Hepatocyte (in vitro differentiated cells): ENCODE data around the gene DLG2. TPM values are rescaled to one million over a fixed set of nuclear protein-coding genes. Genes with fewer than 3 reads are reported as not detected.
A peak's percentile ranks its signal among the peaks of the same experiment; 100 is the strongest.

ENCODE experiments used
- DNase-seq: peaks from one replicate; pipeline ENCODE4 v3.0.0-alpha.2; 2016; ENCODE audit warnings: low spot score
- H2AFZ ChIP-seq: fragments of 200-600 bp; sonication (generic); 2 replicates; pipeline ENCODE4 v1.6.0; 2016; ENCODE audit warnings: antibody characterized with exemption, mild to moderate bottlenecking
- H3K27ac ChIP-seq: fragments of 200-600 bp; sonication (generic); 2 replicates; pipeline ENCODE4 v1.5.1; 2016; ENCODE audit warnings: mild to moderate bottlenecking
- H3K27me3 ChIP-seq: fragments of 200-600 bp; sonication (generic); 2 replicates; pipeline ENCODE4 v1.6.1; 2016
- H3K36me3 ChIP-seq: fragments of 200-600 bp; sonication (generic); replicated peaks from 2 replicates; pipeline ENCODE4 v1.5.1; 2016; ENCODE audit warnings: low read depth; ENCODE audit not compliant: insufficient read depth
- H3K4me1 ChIP-seq: fragments of 200-600 bp; sonication (generic); 2 replicates; pipeline ENCODE4 v1.5.1; 2016; ENCODE audit warnings: mild to moderate bottlenecking, moderate library complexity; ENCODE audit not compliant: insufficient read depth
- H3K4me2 ChIP-seq: fragments of 200-600 bp; sonication (generic); 2 replicates; pipeline ENCODE4 v1.6.0; 2016
- H3K4me3 ChIP-seq: fragments of 200-600 bp; sonication (generic); 2 replicates; pipeline ENCODE4 v1.5.1; 2016; ENCODE audit warnings: mild to moderate bottlenecking
- H3K79me2 ChIP-seq: fragments of 200-600 bp; sonication (generic); 2 replicates; pipeline ENCODE4 v1.6.0; 2017; ENCODE audit warnings: mild to moderate bottlenecking
- H3K9me2 ChIP-seq: fragments of 200-600 bp; sonication (generic); replicated peaks from 2 replicates; pipeline ENCODE4 v1.6.0; 2017; ENCODE audit warnings: mild to moderate bottlenecking; ENCODE audit not compliant: insufficient read depth
- H3K9me3 ChIP-seq: fragments of 200-600 bp; sonication (generic); 2 replicates; pipeline ENCODE4 v1.5.1; 2016; ENCODE audit warnings: low read depth, mild to moderate bottlenecking
- H4K20me1 ChIP-seq: fragments of 200-600 bp; sonication (generic); 2 replicates; pipeline ENCODE4 v1.6.0; 2016; ENCODE audit warnings: mild to moderate bottlenecking; ENCODE audit not compliant: insufficient read depth, poor library complexity, severe bottlenecking
- CTCF ChIP-seq: fragments of 200-600 bp; sonication (generic); IDR thresholded peaks from 2 replicates; pipeline ENCODE4 v1.5.1; 2016; ENCODE audit warnings: antibody characterized with exemption, mild to moderate bottlenecking; ENCODE audit not compliant: poor library complexity
- EZH2 ChIP-seq: fragments of 200-600 bp; sonication (generic); IDR thresholded peaks from 2 replicates; pipeline ENCODE4 v1.6.1; 2016; ENCODE audit warnings: antibody characterized with exemption, mild to moderate bottlenecking, borderline replicate concordance
- EZH2phosphoT487 ChIP-seq: fragments of 200-600 bp; sonication (generic); IDR thresholded peaks from one replicate; pipeline ENCODE4 v1.6.1; 2018; ENCODE audit warnings: antibody characterized with exemption, mild to moderate bottlenecking, low read depth, moderate library complexity; ENCODE audit not compliant: unreplicated experiment, severe bottlenecking
- WGBS: methylation state at CpG from one replicate; pipeline ENCODE4 v1.1.6; 2016; ENCODE audit warnings: low lambda C conversion rate; ENCODE audit errors: missing lambda C conversion rate; 5-methylcytosine and 5-hydroxymethylcytosine counted together
- polyA plus RNA-seq: library from polyadenylated mRNA; unstranded; fragments of >200 nt; fragmentation: Nextera tagmentation; extraction: Ambion mirVana; gene quantifications from 2 replicates; pipeline ENCODE4 v1.2.1, GENCODE V29; 2016
- total RNA-seq: library from RNA; depleted of rRNA; stranded (reverse); fragments of >200 nt; gene quantifications from 2 replicates; pipeline ENCODE4 v1.2.3, GENCODE V29; 2014

The DLG2 gene
- total and polyA plus RNA-seq, 2 experiments from 2014 or later = 2.6 to 6.8 TPM

GRCh38 chr11:85182441-85183387, 444.4 kb downstream of the DLG2 start:
- H3K36me3 ChIP-seq = no peaks in the 10 kb centered on the region
- DNase-seq = peak; percentile 71
- H3K9me3 ChIP-seq = no peaks in the 10 kb centered on the region
- H3K4me3 ChIP-seq = no peak overlapping the region
- no peak overlapping the region for H3K4me2 ChIP-seq
- H3K4me1 ChIP-seq = no peaks in the 10 kb centered on the region
- no peaks in the 10 kb centered on the region for H4K20me1 ChIP-seq
- H3K27ac ChIP-seq = no peak overlapping the region
- 58% methylated on average over 4 of the region's 4 CpGs for WGBS
- TF ChIP-seq EZH2phosphoT487 (no peak), CTCF (peak; percentile 36)
- no peaks in the 10 kb centered on the region for H3K9me2 ChIP-seq
- no peak overlapping the region for H2AFZ ChIP-seq
- no peaks in the 10 kb centered on the region for H3K79me2 ChIP-seq
- no peaks in the 10 kb centered on the region for H3K27me3 ChIP-seq

- H3K27me3 ChIP-seq = no peaks in the 10 kb centered on the region
- H3K4me1 ChIP-seq = no peaks in the 10 kb centered on the region
- H3K79me2 ChIP-seq = no peaks in the 10 kb centered on the region
- 81% methylated on average over 1 of the region's 1 CpG for WGBS
- H3K4me2 ChIP-seq = no peak overlapping the region
- no peaks in the 10 kb centered on the region for H3K9me3 ChIP-seq
- no peaks in the 10 kb centered on the region for H3K9me2 ChIP-seq
- no peak for DNase-seq
- no peak overlapping the region for H2AFZ ChIP-seq
- H3K36me3 ChIP-seq = no peaks in the 10 kb centered on the region
- TF ChIP-seq EZH2 (no peak), CTCF (no peak), EZH2phosphoT487 (no peak)
- H4K20me1 ChIP-seq = no peaks in the 10 kb centered on the region
- no peak overlapping the region for H3K4me3 ChIP-seq
- H3K27ac ChIP-seq = no peak overlapping the region
Measured at GRCh38 chr11:85180528-85180927, 446.6 kb downstream of the DLG2 start.

- H3K4me3 ChIP-seq = no peak overlapping the region
- no peaks in the 10 kb centered on the region for H3K27me3 ChIP-seq
- H3K79me2 ChIP-seq = no peaks in the 10 kb centered on the region
- H3K4me2 ChIP-seq = no peak overlapping the region
- H3K4me1 ChIP-seq = peaks cover 8% of the 10 kb centered on the region
- no peak overlapping the region for H2AFZ ChIP-seq
- H3K27ac ChIP-seq = no peak overlapping the region
- H3K9me3 ChIP-seq = no peaks in the 10 kb centered on the region
- TF ChIP-seq EZH2phosphoT487 (no peak), CTCF (no peak), EZH2 (no peak)
- WGBS = 99% methylated on average over 6 of the region's 6 CpGs
- H3K9me2 ChIP-seq = no peaks in the 10 kb centered on the region
- H3K36me3 ChIP-seq = no peaks in the 10 kb centered on the region
- DNase-seq = no peak
- H4K20me1 ChIP-seq = no peaks in the 10 kb centered on the region
Measured at GRCh38 chr11:85171648-85172257, 455.4 kb downstream of the DLG2 start.
